Glutamatergic neuron (in vitro differentiated cells): ENCODE results near the gene EIF5AL1. TPM values are rescaled to one million over a fixed set of nuclear protein-coding genes. Genes with fewer than 3 reads are reported as not detected.
"Not testable (repeated sequence)": the region's sequence is repeated elsewhere in the genome, so short reads cannot be mapped to it uniquely, and the experiment has no call there.

Experiments used
- DNase-seq: peaks from one replicate; pipeline ENCODE4 v3.0.0; 2022
- H3K27ac Mint-ChIP-seq: one replicate; pipeline ENCODE4 v1.8.0; 2020; ENCODE audit warnings: mild to moderate bottlenecking, mixed read lengths, inconsistent platforms; ENCODE audit not compliant: unreplicated experiment
- H3K27me3 Mint-ChIP-seq: one replicate; pipeline ENCODE4 v1.8.0; 2020; ENCODE audit warnings: mild to moderate bottlenecking, moderate library complexity, mixed read lengths, inconsistent platforms; ENCODE audit not compliant: unreplicated experiment
- H3K36me3 Mint-ChIP-seq: one replicate; pipeline ENCODE4 v1.8.0; 2020; ENCODE audit warnings: mild to moderate bottlenecking, mixed read lengths, inconsistent platforms; ENCODE audit not compliant: unreplicated experiment
- H3K4me1 Mint-ChIP-seq: one replicate; pipeline ENCODE4 v1.8.0; 2020; ENCODE audit warnings: mild to moderate bottlenecking, low read depth, mixed read lengths, inconsistent platforms; ENCODE audit not compliant: unreplicated experiment
- H3K4me3 Mint-ChIP-seq: one replicate; pipeline ENCODE4 v1.8.0; 2020; ENCODE audit warnings: mild to moderate bottlenecking, mixed read lengths, inconsistent platforms; ENCODE audit not compliant: unreplicated experiment
- H3K9me3 Mint-ChIP-seq: one replicate; pipeline ENCODE4 v1.8.0; 2020; ENCODE audit warnings: mild to moderate bottlenecking, moderate library complexity, mixed read lengths, inconsistent platforms; ENCODE audit not compliant: unreplicated experiment
- CTCF ChIP-seq: fragments of 200-600 bp; sonication (generic); IDR thresholded peaks from one replicate; pipeline ENCODE4 v1.5.0; 2021; ENCODE audit not compliant: partially characterized antibody, unreplicated experiment
- total RNA-seq: library from RNA; stranded (reverse); fragmentation: NEBNext Ultra II Directional; extraction: Animal tissue kit (Norgen Biotek cat#: 25700); gene quantifications from one replicate; pipeline ENCODE4 v1.2.1, GENCODE V29; 2021; ENCODE audit not compliant: unreplicated experiment

The EIF5AL1 gene
- total RNA-seq, 1 donor from 2014 or later = 0.61 TPM

- no peak overlapping the region for H3K4me3 Mint-ChIP-seq
- H3K27ac Mint-ChIP-seq = no peak overlapping the region
- no peak for DNase-seq
- H3K4me1 Mint-ChIP-seq = no peaks in the 10 kb centered on the region
- H3K9me3 Mint-ChIP-seq = no peaks in the 10 kb centered on the region
- peaks cover 8% of the 10 kb centered on the region for H3K36me3 Mint-ChIP-seq
- H3K27me3 Mint-ChIP-seq = no peaks in the 10 kb centered on the region
- no peak for TF ChIP-seq CTCF
Observed at GRCh38 chr10:79542626-79543025, 30.3 kb downstream of the EIF5AL1 start.

GRCh38 chr10:79544408-79544807 lies 32.1 kb downstream of the EIF5AL1 start:
- not testable (repeated sequence) for H3K9me3 Mint-ChIP-seq, DNase-seq, H3K4me1 Mint-ChIP-seq, H3K4me3 Mint-ChIP-seq, H3K36me3 Mint-ChIP-seq, H3K27ac Mint-ChIP-seq, H3K27me3 Mint-ChIP-seq

- not testable (repeated sequence) for H3K4me3 Mint-ChIP-seq, H3K27me3 Mint-ChIP-seq, H3K4me1 Mint-ChIP-seq, H3K9me3 Mint-ChIP-seq, DNase-seq, H3K27ac Mint-ChIP-seq, H3K36me3 Mint-ChIP-seq
Observed at GRCh38 chr10:79544926-79545659, 32.8 kb downstream of the EIF5AL1 start.

GRCh38 chr10:79547128-79547527 lies 34.8 kb downstream of the EIF5AL1 start:
- H3K4me3 Mint-ChIP-seq, H3K4me1 Mint-ChIP-seq, H3K36me3 Mint-ChIP-seq, H3K9me3 Mint-ChIP-seq, H3K27me3 Mint-ChIP-seq, DNase-seq, H3K27ac Mint-ChIP-seq: not testable (repeated sequence)

GRCh38 chr10:79547973-79548372 lies 35.6 kb downstream of the EIF5AL1 start:
- H3K9me3 Mint-ChIP-seq = no peaks in the 10 kb centered on the region
- no peak overlapping the region for H3K4me3 Mint-ChIP-seq
- H3K4me1 Mint-ChIP-seq = peaks cover 3% of the 10 kb centered on the region
- H3K36me3 Mint-ChIP-seq = peaks cover 8% of the 10 kb centered on the region
- H3K27ac Mint-ChIP-seq = no peak overlapping the region
- TF ChIP-seq CTCF = no peak
- no peak for DNase-seq
- peaks cover 4% of the 10 kb centered on the region for H3K27me3 Mint-ChIP-seq

GRCh38 chr10:79552143-79552542 lies 39.8 kb downstream of the EIF5AL1 start:
- H3K27ac Mint-ChIP-seq = no peak overlapping the region
- H3K27me3 Mint-ChIP-seq = peaks cover 7% of the 10 kb centered on the region
- peaks cover 3% of the 10 kb centered on the region for H3K9me3 Mint-ChIP-seq
- no peak for DNase-seq
- no peak overlapping the region for H3K4me3 Mint-ChIP-seq
- no peaks in the 10 kb centered on the region for H3K36me3 Mint-ChIP-seq
- H3K4me1 Mint-ChIP-seq = peaks cover 5% of the 10 kb centered on the region
- no peak for TF ChIP-seq CTCF
